GM18868 (cell line): ENCODE results near the gene KANSL1.
"Not testable (repeated sequence)": the region's sequence is repeated elsewhere in the genome, so short reads cannot be mapped to it uniquely, and the experiment has no call there.

ENCODE experiments used
- ATAC-seq: cut with Tn5 transposase; IDR thresholded peaks from one replicate; pipeline ENCODE4 v1.9.1; 2021; ENCODE audit warnings: mild to moderate bottlenecking, moderate library complexity; ENCODE audit not compliant: unreplicated experiment

The KANSL1 gene, protein sequence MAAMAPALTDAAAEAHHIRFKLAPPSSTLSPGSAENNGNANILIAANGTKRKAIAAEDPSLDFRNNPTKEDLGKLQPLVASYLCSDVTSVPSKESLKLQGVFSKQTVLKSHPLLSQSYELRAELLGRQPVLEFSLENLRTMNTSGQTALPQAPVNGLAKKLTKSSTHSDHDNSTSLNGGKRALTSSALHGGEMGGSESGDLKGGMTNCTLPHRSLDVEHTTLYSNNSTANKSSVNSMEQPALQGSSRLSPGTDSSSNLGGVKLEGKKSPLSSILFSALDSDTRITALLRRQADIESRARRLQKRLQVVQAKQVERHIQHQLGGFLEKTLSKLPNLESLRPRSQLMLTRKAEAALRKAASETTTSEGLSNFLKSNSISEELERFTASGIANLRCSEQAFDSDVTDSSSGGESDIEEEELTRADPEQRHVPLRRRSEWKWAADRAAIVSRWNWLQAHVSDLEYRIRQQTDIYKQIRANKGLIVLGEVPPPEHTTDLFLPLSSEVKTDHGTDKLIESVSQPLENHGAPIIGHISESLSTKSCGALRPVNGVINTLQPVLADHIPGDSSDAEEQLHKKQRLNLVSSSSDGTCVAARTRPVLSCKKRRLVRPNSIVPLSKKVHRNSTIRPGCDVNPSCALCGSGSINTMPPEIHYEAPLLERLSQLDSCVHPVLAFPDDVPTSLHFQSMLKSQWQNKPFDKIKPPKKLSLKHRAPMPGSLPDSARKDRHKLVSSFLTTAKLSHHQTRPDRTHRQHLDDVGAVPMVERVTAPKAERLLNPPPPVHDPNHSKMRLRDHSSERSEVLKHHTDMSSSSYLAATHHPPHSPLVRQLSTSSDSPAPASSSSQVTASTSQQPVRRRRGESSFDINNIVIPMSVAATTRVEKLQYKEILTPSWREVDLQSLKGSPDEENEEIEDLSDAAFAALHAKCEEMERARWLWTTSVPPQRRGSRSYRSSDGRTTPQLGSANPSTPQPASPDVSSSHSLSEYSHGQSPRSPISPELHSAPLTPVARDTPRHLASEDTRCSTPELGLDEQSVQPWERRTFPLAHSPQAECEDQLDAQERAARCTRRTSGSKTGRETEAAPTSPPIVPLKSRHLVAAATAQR (N-terminal part only)

DNA sequence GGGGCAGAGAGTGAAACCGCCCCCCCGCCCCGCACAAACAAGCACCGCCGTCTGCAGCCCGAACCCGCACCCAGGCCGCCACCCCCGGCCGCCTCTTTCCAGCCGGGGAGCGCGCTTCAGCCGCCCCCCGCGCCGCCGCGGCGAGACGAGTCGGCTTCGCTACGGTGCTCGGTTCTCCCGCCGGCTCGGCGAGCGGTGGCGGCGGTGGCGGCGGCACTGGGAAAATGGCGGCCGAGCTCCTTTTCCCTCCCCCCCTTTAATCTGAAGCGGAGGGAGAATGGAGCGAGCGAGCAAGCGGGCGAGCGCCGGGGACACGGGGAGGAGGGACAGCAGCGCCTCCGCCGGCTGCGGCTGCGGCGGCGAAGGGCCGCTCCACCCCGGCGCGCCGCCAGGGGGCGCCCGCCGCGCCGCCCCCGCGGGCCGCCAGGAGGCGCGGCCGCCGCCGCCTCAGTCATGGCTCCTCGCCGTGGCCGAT, at the start of gene KANSL1:
TSS of gene KANSL1 (minus strand) at position 279 of the 475 bp plus-strand sequence. CDS start 21,286 bp downstream, outside the sequence.
- peak; percentile 66 for ATAC-seq

DNA sequence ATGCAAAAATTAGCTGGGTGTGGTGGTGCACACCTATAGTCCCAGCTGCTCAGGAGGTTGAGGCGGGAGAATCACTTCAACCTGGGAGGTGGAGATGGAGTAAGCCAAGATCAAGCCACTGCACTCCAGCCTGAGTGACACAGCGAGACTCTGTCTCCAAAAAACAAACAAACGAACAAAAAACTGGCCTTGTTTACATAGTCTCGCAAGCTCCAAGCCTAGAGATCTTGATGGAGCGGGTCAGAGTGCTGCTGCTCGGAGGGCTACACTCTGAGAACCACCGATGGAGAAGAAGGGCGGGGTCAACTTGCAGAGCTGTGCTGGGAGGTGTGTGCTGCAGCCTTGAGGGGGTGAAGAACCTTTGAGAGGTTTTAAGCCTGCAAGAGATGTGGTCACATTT, 38.1 kb upstream of the KANSL1 start:
- not testable (repeated sequence) for ATAC-seq

DNA sequence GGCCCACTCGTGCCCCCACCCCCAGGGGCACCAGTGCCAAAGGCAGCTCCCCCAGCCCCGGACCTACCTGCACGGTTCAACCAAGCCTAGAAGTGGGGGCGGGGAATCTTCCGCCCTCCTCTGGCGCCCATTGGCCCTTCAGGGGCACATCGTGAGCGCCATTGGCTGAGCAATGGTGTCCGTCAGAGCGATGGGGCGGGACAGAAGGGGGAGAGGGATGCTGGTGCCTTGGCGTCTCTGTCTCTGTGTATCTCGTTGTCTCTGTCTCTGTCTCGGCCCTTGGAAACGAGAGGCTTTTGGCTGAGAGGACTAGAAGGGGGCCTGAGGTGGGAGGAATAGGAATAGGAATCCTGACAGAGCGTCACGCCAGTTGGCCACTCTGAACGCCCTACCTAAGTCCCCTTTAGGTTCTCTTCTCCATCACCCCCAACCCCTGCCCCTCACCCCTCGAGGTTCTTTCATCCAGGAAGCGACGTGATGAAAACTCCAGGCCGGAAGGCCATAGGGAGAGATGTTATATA, 32.1 kb upstream of the KANSL1 start:
- peak; percentile 99 for ATAC-seq

DNA sequence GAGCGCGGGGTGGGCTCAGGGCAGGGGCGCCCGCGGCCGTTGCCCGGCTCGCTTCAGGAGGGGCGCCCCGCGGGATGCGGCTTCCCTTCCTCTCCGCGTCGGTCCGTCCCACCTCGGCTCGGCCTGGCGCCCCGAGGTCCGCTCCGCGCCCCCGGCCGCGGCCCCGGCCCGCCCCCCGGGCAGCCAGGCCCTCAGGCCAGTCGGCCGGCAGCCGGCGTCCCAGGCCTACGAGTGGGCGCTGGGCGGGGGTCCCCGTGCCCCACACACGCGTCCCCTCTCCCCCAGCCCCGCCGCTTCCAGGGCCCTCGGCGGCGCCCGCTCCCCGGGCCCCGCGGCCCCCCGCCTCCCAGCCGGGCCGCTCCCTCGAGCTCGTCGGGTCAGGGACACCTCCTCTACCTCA, 31.6 kb upstream of the KANSL1 start:
- peak; percentile 34 for ATAC-seq

DNA sequence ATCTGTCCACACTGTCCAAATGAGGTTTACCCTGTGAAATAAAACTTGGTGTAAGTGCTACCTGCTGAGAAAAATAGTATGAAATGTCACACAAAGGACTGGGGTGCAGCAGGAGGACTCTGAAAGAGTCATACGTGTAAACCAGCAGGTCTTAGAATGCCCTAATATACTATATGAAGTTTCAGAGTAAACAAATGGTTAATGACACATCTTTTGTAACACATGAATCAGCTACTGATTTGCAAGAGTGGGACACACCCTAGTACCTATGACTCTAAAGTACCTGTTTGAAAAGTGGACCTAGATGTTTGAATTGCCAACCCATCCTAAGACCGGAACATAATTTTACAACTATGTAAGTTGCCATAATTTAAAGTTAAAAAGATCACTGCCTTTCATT, 29.8 kb upstream of the KANSL1 start:
- ATAC-seq: not testable (repeated sequence)

DNA sequence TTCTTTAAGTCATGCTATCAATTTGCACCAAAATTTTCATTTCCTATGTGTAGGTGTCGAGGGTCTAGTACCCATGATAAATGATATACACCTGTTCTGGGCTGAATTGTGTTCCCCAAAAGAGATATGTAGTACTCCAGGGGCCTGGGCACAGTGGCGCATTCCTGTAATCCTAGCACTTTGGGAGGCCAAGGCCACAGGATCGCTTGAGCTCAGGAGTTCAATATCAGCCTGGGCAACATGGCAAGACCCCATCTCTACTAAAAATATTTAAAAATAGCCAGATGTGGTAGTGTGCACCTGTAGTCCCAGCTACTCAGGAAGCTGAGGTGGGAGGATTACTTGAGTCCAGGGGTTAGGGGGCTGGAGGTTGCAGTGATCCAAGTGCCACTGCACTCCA, 23.5 kb upstream of the KANSL1 start:
- no peak for ATAC-seq

DNA sequence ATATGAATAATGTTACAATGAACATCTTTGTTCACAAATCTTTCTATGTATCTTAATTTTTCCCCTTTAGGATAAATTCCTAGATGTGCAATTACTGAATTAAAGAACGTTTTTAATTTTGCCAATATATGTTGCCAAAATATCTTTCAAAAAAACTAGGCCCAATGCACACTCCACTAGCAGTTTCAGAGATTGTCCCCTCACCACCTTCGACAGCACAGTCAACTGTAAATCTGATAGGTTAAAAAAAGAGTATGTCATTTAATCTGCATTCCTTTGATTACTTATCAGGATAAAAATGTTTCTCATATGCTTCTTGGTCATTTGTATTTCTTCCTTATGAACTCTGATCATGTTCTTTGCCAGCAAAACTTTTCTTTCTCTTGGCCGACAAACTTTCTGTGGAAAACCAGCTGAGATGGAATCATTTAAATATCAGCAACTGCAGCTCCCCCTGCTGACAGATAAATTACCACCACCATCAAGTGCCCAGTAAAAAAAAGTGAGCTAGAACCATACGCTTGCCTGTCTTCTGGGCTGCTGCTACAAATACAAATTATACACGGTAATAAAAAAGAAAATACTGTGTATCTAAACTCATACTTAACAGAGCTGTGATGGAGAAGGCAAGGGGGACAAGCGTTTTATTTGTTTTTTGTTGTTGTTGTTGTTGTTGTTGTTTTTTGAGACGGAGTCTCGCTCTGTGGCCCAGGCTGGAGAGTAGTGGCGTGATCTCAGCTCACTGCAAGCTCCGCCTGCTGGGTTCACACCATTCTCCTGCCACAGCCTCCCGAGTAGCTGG, 19.6 kb upstream of the KANSL1 start:
- no peak for ATAC-seq

DNA sequence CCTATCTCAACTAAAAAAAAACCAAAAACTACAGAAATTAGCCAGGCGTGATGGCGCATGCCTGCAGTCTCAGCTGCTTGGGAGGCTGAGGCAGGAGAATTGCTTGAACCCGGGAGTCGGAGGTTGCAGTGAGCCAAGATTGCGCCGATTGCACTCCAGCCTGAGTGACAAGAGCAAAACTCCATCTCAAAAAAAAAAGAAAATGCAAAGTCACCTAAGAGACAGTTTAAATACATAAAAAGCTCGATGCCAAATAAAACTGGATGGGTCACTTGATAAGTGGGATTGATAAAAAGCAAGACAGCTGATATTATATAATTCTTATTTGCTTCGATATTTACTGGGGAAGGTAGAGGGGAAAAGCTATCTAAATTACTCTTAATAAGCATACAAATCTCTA, 15.8 kb upstream of the KANSL1 start:
- ATAC-seq: no peak

DNA sequence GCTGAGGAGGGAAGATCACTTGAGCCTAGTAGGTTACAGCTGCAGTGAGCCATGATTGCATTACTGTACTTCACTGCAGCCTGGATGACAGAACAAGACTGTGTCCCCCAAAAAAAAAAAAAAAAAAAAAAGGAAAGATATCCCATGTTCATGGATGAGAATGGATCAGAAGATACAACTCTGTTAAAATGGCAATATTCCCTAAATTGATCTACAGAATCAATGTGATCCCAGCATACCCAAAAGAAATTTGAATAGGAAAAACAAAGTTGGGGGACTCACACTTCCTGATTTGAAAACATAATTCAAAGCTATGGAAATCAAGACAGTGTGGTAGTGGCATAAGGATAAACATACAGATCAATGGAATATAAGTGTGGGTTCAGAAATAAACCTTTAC, 12.7 kb upstream of the KANSL1 start:
- no peak for ATAC-seq

DNA sequence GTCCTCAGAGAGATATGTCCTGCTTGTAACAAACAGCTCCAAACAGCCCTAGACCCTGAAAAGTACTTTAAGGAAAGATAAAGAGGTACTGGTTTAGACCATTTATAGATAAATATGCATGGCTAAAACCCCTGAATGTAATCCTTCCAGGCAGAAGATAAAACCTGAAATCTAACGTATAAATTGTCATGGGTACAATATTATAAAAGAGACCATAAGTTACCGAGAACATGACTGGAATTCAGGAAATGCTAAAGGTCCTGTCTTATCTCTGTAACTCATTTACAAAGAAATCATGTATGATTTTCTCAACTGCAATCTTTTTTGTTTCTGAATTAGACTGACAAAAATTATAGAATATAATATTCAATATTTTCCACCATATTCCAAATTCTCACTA, 9.2 kb upstream of the KANSL1 start:
- ATAC-seq: no peak

DNA sequence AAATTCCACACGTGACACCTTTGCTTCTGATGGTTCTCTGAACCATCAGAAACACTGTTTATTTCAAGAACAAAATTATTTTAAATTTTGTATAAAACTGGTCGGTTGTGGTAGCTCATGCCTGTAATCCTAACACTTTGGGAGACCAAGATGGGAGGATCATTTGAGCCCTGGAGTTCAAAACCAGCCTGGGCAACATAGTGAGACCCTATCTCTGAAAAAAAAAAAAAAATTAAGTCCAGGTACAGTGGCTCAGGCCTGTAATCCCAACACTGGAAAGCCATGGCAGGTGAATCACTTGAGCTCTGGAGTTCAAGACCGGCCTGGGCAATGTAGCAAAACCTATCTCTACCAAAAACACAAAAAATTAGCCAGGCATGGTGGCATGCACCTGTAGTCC, 8.3 kb upstream of the KANSL1 start:
- ATAC-seq: no peak

DNA sequence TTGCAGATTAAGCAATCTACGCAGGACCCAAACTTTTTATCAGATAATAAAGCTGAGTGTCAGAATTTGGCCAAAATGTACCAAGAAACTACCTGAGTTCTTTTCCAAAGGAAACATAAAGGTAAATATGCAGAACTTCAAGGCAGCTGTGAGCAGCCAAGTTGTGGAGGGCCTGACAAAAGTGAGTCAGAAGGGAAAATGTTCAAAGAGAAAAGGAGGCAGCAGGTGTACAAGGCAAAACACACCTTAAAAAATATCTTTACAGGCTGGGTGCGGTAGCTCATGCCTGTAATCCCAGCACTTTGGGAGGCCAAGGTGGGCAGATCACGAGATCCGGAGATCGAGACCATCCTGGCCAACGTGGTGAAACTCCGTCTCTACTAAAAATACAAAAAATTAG, 7.0 kb upstream of the KANSL1 start:
- ATAC-seq: no peak

DNA sequence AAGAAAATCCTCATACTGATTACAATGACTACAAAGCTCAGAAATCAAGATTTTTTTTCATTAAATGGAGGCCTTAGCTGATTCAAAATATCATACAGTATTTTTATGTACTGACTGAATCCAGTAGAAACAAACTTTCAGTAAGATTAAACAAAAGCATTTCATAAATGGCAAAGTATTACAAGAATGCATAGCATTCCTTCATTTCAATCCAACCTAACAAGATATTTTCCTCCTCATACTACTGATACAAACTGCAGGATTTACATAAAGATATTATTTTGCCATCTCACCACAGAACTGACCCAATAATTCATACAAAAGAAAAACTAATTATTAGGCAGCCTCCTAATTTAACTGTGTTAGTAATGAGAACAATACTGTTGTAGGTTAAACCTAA, 6.2 kb upstream of the KANSL1 start:
- ATAC-seq: no peak

DNA sequence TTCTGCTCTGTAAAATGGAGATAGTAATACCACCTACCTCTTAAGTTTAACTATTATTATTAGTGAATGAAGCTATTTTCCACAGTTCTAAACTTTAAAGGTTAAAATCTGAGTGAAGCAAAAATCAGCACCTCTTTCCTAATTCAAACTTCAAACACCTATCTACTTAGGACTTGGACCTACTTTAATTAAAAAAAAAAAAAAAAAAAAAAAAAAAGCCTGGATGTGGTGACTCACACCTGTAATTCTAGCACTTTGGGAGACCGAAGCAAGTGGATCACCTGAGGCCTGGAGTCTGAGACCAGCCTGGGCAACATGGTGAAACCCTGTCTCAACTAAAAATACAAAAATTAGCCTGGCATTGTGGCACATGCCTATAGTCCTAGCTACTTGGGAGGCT, 5.0 kb upstream of the KANSL1 start:
- ATAC-seq: no peak

DNA sequence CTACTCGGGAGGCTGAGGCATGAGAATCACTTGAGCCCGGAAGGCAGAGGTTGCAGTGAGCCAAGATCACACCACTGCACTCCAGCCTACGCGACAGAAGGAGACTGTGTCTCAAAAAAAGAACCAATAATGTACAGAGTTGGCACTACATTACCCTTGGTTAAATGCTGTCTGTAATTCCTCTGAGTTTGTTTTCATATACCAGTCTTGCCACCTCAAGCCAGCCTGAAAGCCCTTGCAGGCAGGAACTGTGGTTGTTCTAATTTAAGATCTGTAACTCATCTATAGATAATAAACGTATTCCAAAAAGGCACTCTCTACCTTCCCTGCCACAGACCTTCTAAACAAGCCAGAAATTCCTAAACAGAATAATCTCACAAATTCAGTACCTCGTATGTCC, 4.3 kb upstream of the KANSL1 start:
- no peak for ATAC-seq

DNA sequence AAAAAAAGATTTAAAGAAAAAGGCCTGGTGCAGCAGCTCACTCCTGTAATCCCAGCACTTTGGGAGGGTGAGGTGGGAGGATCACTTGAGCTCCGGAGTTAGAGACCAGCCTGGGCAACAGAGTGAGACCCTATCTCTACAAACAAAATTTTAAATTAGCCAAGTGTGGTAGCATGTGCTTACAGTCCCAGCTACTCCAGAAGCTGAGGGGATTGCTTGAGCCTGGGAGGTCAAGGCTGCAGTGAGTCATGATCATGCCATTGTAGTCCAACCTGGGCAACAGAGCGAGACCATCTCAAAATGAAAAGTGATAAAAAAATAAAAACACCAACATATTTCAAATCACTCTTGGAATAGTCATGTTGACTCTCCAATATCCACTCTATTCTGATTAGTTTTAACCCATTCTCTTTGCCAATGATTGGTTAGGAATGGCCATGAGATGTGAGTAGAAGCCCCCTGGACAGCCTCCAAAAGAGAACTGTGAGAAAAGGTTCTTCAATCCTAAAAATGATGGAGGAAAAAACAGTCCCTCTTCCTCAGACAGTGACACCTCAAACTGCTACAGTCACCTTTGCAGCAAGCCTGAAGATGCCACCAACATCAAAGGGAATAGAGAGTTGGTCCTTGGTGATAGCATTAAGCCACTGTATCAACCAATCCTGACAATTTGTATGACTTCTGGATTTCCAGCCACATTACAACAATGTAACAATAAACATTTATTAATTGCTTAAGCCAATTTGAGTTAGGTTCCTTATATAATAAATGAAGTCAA, 2.9 kb upstream of the KANSL1 start:
- ATAC-seq: no peak

DNA sequence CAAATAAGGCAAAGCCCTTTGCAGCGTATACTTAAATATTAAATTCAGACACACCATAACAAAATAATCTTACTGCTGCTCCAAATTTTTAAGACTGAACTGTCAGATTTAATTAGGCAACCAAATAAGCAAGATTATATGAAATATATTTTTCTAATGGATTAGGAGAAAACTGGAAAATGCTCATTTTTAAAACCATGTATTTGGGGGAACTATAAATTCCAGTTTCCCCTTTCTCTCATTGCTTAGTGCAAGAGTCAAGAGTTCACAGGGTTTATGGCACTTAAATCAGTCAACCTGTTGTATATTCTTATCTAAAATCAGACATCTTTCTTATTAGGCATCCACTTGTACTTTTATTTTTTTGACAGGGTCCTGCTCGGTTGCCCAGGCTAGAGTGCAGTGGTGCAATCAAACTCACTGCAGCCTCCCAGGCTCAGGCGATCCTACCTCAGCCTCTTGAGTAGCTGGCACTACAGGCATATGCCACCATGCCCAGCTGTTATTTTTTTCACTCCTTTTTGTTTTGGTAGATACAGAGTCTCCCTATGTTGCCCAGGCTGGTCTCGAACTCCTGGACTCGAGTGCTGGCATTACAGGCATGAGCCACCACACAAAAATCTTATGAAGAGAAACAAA, 2.1 kb upstream of the KANSL1 start:
- no peak for ATAC-seq

DNA sequence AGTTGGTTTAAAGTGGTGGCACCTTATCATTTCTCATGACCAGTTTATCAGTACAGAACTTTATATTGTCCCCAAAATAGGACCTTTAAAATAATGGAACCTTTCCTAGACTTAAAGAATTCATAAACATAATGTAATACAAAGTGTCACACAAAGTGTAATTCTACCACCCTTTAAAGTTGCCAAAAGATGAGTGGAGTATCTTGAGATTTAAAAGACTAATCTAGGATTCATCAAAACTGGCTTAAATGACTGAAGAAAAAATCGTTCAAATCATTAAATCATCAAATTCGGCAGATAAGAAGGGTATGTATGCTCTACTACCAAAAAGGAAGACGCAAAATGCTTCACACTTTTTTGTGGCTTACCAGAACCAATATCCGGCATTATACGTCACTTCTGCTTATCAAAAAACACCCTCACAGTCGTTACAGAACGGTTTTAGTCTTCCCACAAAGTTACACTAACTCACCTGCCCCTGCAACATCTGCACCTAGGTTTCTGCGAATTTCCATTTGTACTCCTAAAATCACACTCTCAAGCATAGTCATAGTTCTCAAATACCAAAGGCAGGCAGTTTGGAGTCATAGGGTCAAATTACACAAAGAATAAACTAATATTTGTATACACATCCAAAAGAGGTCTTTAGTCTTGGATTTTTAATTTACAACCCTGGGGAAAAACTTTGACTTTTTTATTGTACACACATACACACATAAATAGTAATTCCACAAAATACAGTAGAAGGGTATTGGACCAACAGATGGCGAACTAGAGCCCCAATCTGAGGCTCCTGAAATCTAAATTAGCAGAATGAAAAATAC, 1.4 kb upstream of the KANSL1 start:
- no peak for ATAC-seq
